Caco-2 (cell line): Measurements from ENCODE around the gene NLGN4Y. TPM values are rescaled to one million over a fixed set of nuclear protein-coding genes. Genes with fewer than 3 reads are reported as not detected.

Source experiments
- BruUV-seq: library from RNA; stranded (reverse); fragments of 400-500 nt; replicated peaks from 2 replicates; lab custom pipeline; 2021; lab: Mats Ljungman, UMichigan
- CTCF ChIA-PET: fragments of 300-600 bp; sonication (Branson Sonifier 250); formaldehyde crosslinking; loops from one replicate; lab custom pipeline; 2022; ENCODE audit warnings: antibody characterized with exemption; lab: Charles Lee
- POLR2A ChIA-PET: fragments of 300-600 bp; sonication (Branson Sonifier 250); formaldehyde crosslinking; loops from one replicate; lab custom pipeline; 2022; ENCODE audit warnings: antibody characterized with exemption; lab: Charles Lee
- DNase-seq, 2 experiments: peaks; one replicate each; pipeline versions ENCODE4 v3.0.0 to v3.0.0-alpha.2; 2020 to 2022
- H3K27me3 ChIP-seq: replicated peaks from 2 replicates; pipeline ENCODE4 v1.6.0; 2011; ENCODE audit warnings: low read length; ENCODE audit not compliant: control insufficient read depth, insufficient read depth
- H3K36me3 ChIP-seq: 2 replicates; pipeline ENCODE4 v1.5.1; 2011; ENCODE audit warnings: low read length; ENCODE audit not compliant: control insufficient read depth, insufficient read depth
- H3K4me1 ChIP-seq: fragments of 250-450 bp; sonication (Bioruptor Pico); 2 replicates; pipeline ENCODE4 v1.5.1; 2020; ENCODE audit warnings: mild to moderate bottlenecking
- H3K4me3 ChIP-seq: 2 replicates; pipeline ENCODE4 v1.5.1; 2011; ENCODE audit warnings: low read depth, mild to moderate bottlenecking, control low read depth, low read length
- H3K9me3 ChIP-seq: fragments of 250-450 bp; sonication (Bioruptor Pico); 2 replicates; pipeline ENCODE4 v1.5.1; 2020; ENCODE audit warnings: mild to moderate bottlenecking, moderate library complexity
- H3K27ac Mint-ChIP-seq: one replicate; pipeline ENCODE4 v1.8.0; 2022; ENCODE audit warnings: mixed read lengths; ENCODE audit not compliant: unreplicated experiment
- H3K27me3 Mint-ChIP-seq: one replicate; pipeline ENCODE4 v1.8.0; 2022; ENCODE audit warnings: mixed read lengths; ENCODE audit not compliant: insufficient read depth, unreplicated experiment
- H3K36me3 Mint-ChIP-seq: one replicate; pipeline ENCODE4 v1.8.0; 2022; ENCODE audit warnings: mild to moderate bottlenecking, mixed read lengths; ENCODE audit not compliant: insufficient read depth, unreplicated experiment
- H3K4me1 Mint-ChIP-seq: one replicate; pipeline ENCODE4 v1.8.0; 2022; ENCODE audit warnings: low read depth, mixed read lengths; ENCODE audit not compliant: unreplicated experiment
- H3K4me3 Mint-ChIP-seq: one replicate; pipeline ENCODE4 v1.8.0; 2022; ENCODE audit warnings: mild to moderate bottlenecking, moderate library complexity, mixed read lengths; ENCODE audit not compliant: unreplicated experiment
- H3K9me3 Mint-ChIP-seq: one replicate; pipeline ENCODE4 v1.8.0; 2022; ENCODE audit warnings: mixed read lengths; ENCODE audit not compliant: unreplicated experiment
- CTCF ChIP-seq, 2 experiments: fragments of 200-600 bp in 1 of 2; IDR thresholded peaks; 1 replicate in 1 of 2; 2 replicates in 1 of 2; pipeline versions ENCODE4 v1.5.1 to v1.8.0; 2011 to 2022; ENCODE audit warnings: antibody characterized with exemption in 1 of 2, control low read depth in 1 of 2, inconsistent platforms in 1 of 2, low read depth in 1 of 2, low read length in 1 of 2, mild to moderate bottlenecking in 1 of 2, moderate library complexity in 1 of 2; ENCODE audit not compliant: insufficient read depth in 1 of 2, severe bottlenecking in 1 of 2, unreplicated experiment in 1 of 2
- intact Hi-C: fragments of 100-400 bp; cut with micrococcal nuclease; formaldehyde crosslinking; loops from one replicate; pipeline ENCODE4 v1.10.0; 2022; ENCODE audit not compliant: unreplicated experiment
- total RNA-seq: library from RNA; stranded (reverse); gene quantifications from 2 replicates; pipeline ENCODE4 v1.2.3, GENCODE V29; 2022

NLGN4Y gene
- total RNA-seq, 1 experiment from 2014 or later: not detected

- no peaks in the 10 kb centered on the region for H3K9me3 Mint-ChIP-seq
- no peaks in the 10 kb centered on the region for H3K36me3 Mint-ChIP-seq
- no peaks in the 10 kb centered on the region for H3K9me3 ChIP-seq
- ChIA-PET POLR2A (no interaction called here), CTCF (no interaction called here)
- H3K4me1 ChIP-seq: no peaks in the 10 kb centered on the region
- H3K27ac Mint-ChIP-seq: no peak overlapping the region
- no peak overlapping the region for H3K4me3 ChIP-seq
- H3K27me3 Mint-ChIP-seq: no peaks in the 10 kb centered on the region
- H3K4me1 Mint-ChIP-seq: no peaks in the 10 kb centered on the region
- DNase-seq: no peak
- no peaks in the 10 kb centered on the region for H3K27me3 ChIP-seq
- TF ChIP-seq CTCF (IDR thresholded peaks at IDR 0.05; ENCODE audit: insufficient read depth in 1 of 2, low read depth in 1 of 2, low read length in 1 of 2, severe bottlenecking in 1 of 2, unreplicated experiment in 1 of 2): no peak
- intact Hi-C loops: no loop called here
- no peaks in the 10 kb centered on the region for H3K36me3 ChIP-seq
- BruUV-seq: no TSS peak
- H3K4me3 Mint-ChIP-seq: no peak overlapping the region
These were observed 301.4 kb downstream of the NLGN4Y start for GRCh38 chrY:14825728-14826127.

- H3K4me3 Mint-ChIP-seq: no peak overlapping the region
- no peaks in the 10 kb centered on the region for H3K9me3 Mint-ChIP-seq
- H3K4me1 Mint-ChIP-seq: no peaks in the 10 kb centered on the region
- no peak for DNase-seq
- CTCF ChIA-PET: no interaction called here
- no peaks in the 10 kb centered on the region for H3K36me3 Mint-ChIP-seq
- no peak overlapping the region for H3K4me3 ChIP-seq
- H3K9me3 ChIP-seq: no peaks in the 10 kb centered on the region
- POLR2A ChIA-PET: no interaction called here
- H3K36me3 ChIP-seq: no peaks in the 10 kb centered on the region
- H3K27ac Mint-ChIP-seq: no peak overlapping the region
- no peaks in the 10 kb centered on the region for H3K4me1 ChIP-seq
- TF ChIP-seq CTCF (IDR thresholded peaks at IDR 0.05; ENCODE audit: insufficient read depth in 1 of 2, low read depth in 1 of 2, low read length in 1 of 2, severe bottlenecking in 1 of 2, unreplicated experiment in 1 of 2): no peak
- no TSS peak for BruUV-seq
- H3K27me3 ChIP-seq: no peaks in the 10 kb centered on the region
- intact Hi-C loops: no loop called here
- no peaks in the 10 kb centered on the region for H3K27me3 Mint-ChIP-seq
These were observed 304.2 kb downstream of the NLGN4Y start for GRCh38 chrY:14828531-14828930.

- BruUV-seq: no TSS peak
- ChIA-PET POLR2A (no interaction called here), CTCF (no interaction called here)
- Histone ChIP-seq H3K4me1 (no peaks in the 10 kb centered on the region), H3K4me3 (no peak overlapping the region), H3K9me3 (no peaks in the 10 kb centered on the region), H3K27me3 (no peaks in the 10 kb centered on the region), H3K36me3 (no peaks in the 10 kb centered on the region)
- H3K27me3 Mint-ChIP-seq: no peaks in the 10 kb centered on the region
- H3K36me3 Mint-ChIP-seq: no peaks in the 10 kb centered on the region
- no peak for TF ChIP-seq CTCF (IDR thresholded peaks at IDR 0.05; ENCODE audit: insufficient read depth in 1 of 2, low read depth in 1 of 2, low read length in 1 of 2, severe bottlenecking in 1 of 2, unreplicated experiment in 1 of 2)
- H3K27ac Mint-ChIP-seq: no peak overlapping the region
- intact Hi-C loops: no loop called here
- H3K9me3 Mint-ChIP-seq: no peaks in the 10 kb centered on the region
- no peaks in the 10 kb centered on the region for H3K4me1 Mint-ChIP-seq
- no peak for DNase-seq
- H3K4me3 Mint-ChIP-seq: no peak overlapping the region
These were observed 305.1 kb downstream of the NLGN4Y start for GRCh38 chrY:14829366-14829885.
